ENCODE data around the gene MRM2.

Gene MRM2

DNA sequence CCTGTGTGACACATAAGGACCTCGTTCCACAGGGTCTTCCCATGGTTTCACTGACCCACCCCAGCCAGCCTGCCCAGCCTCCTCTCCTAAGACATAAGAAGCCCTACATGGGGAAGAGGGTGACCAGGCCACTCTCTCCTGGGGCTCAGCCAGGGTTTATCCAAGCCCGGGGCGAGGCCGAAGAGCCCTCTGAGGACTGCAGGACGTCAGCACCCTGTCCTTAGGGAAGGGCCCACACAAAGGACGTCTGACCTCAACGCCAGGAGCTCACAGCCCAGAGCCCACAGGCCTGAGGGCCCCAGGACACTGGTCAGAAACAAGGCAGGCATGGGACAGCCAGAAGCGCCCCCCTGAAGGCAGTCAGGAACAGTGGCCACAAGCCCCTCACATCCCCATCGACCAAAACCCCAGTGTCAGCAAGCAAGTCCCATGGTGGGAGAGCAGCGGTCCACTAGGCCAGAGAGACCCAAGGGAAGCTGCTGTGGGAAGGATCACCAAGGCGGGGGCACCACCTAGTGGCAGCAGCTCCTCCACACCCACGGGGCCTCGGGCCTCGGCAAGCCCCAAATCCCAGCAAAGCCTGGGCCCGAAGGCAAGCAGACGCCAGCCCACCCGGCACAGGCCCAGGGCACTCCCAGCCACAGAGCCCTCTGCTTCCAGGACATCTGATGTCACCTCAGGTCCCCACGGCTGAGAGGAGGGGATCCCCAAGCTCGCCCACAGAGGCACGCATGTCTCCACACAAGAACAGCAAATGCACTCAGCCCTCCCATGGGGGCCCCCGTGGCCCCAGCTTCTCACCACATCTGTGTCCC, 32.7 kb downstream of the MRM2 start:
- in situ Hi-C loops (cut with HindIII; ENCODE audit: low sequenced_read_pairs), result no loop called here

DNA sequence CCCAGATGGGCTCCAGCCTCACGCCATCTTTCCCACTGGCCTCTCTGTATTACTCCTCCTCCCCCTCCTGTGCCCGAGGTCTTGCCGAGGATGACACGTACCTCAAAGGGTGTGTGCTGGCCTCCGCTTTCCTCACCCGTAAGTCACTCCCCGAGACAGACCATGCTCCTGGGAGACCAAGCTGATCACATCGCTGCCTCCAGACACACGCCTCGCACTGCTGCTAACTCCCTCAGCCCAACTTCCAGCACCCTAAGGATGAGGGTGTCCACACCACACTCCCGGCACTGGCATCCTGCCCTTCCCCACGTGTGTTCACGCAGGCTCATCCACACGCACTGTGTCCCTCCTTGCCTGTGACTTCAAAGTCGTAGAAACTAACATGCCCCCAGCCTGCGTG, 33.3 kb downstream of the MRM2 start:
- in situ Hi-C loops (cut with HindIII; ENCODE audit: low sequenced_read_pairs), result no loop called here

- in situ Hi-C loops (cut with HindIII; ENCODE audit: low sequenced_read_pairs), result no loop called here
Observed at GRCh38 chr7:2205036-2205780, 36.8 kb downstream of the MRM2 start.

DNA sequence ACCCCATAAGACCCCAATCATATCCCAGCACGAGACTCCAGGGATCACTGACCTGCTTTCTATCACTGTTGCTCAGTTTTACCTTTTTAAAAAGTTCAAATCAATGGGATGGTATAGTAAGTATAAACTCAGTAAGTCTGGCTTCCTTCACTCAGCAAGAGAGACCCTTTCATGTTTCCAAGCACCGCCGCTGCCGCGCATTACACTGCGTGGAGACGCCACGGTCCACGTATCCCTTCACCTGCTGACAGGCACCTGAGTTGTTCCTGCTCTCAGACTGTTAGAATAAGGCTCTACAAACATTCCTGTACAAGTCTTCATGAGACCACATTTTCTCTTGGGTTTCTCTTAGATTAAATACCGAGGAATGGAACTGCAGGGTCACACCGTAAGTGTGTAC, 37.6 kb downstream of the MRM2 start:
- in situ Hi-C loops (cut with HindIII; ENCODE audit: low sequenced_read_pairs), result no loop called here

GRCh38 chr7:2203766-2204300, 38.2 kb downstream of the MRM2 start:
- in situ Hi-C loops (cut with HindIII; ENCODE audit: low sequenced_read_pairs), result no loop called here

- in situ Hi-C loops (cut with HindIII; ENCODE audit: low sequenced_read_pairs), result no loop called here
Observed at GRCh38 chr7:2202901-2203765, 38.9 kb downstream of the MRM2 start.

DNA sequence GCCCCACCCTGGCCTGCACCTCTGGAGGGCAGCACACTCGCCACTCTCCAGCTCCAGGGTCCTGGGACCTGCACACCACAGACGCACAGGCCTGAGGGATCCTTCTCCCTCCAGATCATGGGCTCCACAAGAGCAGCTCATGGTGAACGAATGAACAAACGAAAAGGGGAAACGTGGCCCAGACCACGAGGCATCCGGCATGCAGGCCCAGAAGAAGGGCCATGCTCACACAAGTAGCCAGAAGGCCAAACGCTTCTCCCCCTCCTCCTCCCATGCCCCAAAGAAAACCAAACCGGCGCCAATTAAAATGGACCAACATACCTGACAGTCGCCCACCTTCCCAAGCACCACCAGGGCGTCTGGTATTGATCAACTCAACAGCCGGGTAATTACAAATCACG, 39.6 kb downstream of the MRM2 start:
- in situ Hi-C loops (cut with HindIII; ENCODE audit: low sequenced_read_pairs), result no loop called here

DNA sequence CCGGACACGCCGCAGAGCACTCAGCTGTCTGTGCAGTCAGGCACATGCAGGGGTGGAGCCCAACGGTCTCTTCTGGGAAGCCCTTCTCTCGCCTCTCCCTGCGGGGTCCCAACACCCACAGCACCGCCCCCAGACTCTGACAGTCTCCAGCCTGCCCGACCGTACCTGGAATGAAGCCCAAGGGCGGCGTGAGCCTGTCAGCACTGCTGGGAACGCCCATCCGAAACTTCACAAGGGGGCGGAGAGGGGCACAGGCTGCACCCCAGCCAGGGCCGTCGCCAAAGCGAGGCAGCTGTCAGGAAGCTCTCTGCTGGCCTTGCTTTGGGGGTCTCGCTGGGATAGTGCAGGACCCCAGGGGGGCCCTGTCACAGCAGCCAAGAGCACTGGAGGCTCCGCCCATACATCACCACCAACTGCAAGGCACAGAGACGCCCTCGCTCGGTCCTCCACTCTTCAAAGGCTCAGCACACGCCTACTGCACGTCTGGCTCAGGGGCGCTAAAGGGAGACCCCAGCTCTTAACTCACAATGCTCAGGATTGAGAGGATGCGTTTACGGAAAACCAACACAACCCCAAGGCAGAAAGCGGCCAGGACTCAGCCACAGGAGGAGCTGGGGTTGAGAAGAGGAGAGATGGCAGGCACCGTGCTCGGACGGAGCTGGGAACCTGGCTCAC, 40.2 kb downstream of the MRM2 start:
- in situ Hi-C loops (cut with HindIII; ENCODE audit: low sequenced_read_pairs), result no loop called here

DNA sequence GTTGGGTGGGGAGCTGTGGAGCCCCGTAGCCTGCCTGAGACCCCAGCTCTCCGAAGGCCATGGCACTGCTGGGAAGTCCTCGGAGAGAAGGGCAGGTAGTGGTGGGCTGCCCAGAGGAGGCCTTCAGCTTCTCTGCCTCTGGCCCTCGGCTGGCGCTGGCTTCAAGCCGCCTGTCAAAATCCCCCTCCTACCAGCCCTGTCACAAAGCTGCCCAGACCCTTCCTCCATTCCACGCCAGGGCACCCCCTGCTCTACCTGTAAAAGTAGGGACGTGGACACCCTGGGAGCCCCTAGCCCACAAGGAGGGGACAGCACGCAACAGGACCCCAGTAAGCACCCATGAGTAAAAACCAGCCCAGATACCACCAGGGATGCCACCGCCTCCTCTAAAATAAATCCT, 40.9 kb downstream of the MRM2 start:
- in situ Hi-C loops (cut with HindIII; ENCODE audit: low sequenced_read_pairs), result no loop called here

DNA sequence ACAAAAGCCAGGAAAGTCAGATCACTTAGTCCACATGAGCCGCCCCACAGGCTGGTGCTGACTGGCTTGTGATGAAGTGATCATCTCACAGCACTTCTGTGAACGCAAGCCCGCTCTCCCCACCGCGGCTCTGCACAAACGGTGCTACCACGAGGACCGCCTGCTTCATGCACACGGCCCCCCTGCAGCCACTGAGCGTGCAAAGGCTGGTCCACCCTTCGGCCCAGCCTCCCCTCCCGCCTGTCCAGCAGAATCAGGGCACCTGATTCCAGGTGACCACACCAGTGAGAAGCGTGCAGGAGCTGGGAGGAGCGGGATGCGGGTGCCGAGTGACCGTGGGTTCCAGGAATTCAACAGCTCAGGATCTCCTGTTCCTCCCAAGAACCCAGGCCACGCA, 41.4 kb downstream of the MRM2 start:
- in situ Hi-C loops (cut with HindIII; ENCODE audit: low sequenced_read_pairs), result no loop called here

GRCh38 chr7:2199956-2200583, 41.9 kb downstream of the MRM2 start:
- in situ Hi-C loops (cut with HindIII; ENCODE audit: low sequenced_read_pairs), result no loop called here

DNA sequence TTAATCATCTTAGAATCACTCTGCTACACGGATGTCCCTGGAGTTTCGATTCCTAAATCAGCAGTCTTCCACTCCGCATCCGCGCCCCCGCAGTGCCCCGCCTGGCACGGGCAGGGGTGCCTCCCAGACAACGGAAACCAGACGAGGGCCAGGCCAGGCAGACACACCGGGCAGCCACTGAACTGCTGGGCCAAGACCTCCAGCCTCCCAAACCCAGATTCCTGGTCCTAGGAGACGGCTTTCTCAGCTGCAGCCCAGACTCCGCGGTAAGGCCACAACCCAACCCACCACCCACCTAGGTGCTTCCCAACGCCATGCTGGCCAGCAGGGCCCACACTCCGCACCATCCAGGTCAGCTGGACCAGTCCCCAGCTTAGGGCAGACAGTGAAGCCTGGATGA, 42.5 kb downstream of the MRM2 start:
- in situ Hi-C loops (cut with HindIII; ENCODE audit: low sequenced_read_pairs), result no loop called here

GRCh38 chr7:2198760-2199159, 43.2 kb downstream of the MRM2 start:
- in situ Hi-C loops (cut with HindIII; ENCODE audit: low sequenced_read_pairs), result no loop called here

DNA sequence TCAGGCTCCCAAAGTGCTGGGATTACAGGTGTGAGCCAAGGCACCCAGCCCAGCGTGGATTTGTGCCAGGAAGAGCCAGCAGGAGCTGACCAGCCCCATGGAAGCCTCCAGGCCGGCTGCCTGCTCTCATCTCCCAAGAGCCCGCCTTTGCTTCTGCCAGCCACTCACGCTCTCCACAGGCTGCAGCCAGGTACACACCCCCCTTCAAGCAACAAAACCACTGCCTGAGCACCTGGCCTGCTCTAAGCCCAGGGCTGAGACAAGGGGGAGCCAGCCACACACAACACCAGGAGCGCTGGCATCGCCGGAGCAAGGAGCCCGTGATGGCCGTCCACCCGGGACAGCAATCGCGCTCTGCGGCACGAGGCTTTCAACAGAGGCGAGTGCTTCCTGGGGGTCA, 43.8 kb downstream of the MRM2 start:
- in situ Hi-C loops (cut with HindIII; ENCODE audit: low sequenced_read_pairs), result no loop called here

DNA sequence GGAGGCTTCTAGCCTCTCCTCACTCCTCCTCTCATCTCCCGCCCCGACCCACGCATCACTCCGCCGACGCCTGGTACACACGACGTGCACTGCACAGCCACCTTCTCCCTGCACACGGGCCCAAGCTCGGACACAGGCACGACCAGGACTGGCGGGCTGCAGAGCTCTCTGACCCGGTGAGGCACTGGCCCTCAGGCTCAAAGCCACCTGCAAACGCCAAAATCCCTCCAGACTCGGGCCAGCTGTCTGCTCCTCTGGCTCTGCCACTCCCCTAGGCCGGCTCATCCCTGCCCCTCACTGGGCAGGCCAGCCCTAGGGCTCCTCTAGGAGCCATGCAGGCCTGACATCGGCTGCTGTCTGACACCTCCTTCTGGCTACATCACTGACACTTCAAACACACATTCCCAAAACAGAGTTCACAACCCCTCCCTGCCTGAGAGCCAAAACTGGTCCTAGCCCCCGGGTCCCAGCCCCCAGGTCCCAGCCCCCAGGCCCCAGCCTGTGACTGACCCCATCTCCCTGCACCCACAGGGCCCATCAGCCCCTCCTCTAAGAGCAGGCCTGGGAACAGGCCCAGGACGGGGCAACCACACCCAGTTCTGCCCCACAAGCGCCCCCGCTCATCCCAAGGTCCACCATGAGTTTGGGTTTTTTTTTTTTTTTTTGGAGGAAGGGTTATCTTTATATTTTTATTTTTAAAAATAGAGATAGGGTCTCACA, 44.4 kb downstream of the MRM2 start:
- in situ Hi-C loops (cut with HindIII; ENCODE audit: low sequenced_read_pairs), result no loop called here

DNA sequence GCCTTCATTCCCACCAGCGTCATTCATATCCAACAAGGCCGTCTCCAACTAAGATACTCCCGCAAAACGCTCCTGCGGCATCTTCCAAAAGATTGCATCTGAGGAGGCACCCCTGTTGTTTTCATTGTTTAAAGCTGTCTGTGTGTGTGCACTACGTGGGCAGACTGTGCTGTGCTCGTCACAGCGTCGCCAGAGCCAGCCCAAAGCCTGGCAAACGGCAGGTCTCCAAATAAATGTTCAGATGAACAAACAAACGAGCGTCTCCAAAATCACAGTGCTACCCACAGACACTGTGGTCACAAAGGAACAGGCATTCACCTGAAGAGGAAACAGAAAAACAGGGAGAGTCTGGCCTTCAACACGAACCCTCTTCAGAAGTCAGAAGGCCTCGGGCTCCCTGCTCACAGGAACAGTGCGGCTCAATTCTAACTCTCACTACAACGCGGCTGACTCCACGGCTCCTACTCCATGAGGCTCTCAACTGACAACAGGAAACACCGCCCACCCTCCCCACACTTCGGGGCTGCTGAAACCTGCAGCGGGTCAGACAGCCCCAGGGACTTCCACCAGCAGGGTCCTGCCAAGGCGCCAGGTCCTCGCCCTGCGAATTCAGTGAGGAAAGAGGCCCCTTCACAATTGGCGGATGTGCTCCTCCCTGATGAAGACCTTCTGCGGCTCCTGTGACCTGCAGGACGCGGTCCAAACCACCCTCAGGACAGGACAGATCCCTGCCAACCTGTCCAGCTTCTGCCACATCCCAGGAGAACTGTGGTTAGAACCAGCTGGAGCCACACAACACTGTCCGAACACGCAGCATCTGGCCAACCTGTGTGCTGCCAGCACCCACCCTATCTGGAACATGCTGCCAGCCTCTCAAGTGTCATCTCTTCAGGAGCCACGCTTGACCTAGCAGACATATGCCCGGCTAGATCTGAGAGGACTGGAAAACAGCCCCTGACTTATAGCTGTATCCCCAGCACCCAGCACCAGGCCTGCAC, 45.3 kb downstream of the MRM2 start:
- in situ Hi-C loops (cut with HindIII; ENCODE audit: low sequenced_read_pairs), result no loop called here

DNA sequence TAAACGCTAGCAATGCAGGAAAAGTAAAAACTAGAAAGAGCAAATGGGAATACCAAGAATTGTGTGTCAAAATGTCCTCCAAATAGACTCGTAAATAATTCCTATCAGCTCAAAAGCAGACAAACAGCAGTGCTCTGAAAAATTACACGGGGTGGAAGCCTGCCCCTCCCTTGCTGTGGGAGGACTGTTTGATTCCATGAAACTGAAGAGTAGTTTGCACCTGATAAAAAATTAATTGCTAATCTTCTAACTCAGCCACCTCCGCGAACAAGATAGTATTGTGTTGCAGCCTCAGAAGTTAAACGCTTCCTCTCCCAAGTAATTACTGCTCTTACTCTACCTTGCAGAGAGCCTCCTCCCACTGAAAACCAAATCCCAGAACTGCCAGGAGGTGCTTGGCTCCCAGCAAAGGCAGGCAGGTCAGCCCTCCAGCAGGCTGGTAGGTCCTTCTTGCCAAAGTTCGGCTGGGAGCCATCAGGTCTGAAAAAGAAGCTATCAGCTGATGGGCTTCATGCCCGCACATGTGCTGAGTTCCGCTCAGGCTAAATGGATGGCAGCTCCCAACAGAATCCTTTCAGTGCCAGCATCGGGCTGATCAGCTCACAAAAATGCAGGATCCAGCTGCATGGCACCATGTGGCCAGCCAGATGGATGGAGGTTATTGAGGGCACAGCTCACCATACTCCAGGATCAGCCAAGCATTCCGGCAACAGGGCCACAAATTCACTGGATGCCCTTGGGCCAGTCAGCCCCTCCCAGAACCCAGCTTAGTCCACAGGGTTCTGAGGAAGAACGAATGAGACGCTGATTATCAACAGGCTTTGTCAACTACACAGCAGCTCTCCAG, 46.4 kb downstream of the MRM2 start:
- in situ Hi-C loops (cut with HindIII; ENCODE audit: low sequenced_read_pairs), result no loop called here

Data from DLD1 (cell line).